B cell (primary cell): ENCODE measurements around the gene ALPL. TPM values are rescaled to one million over a fixed set of nuclear protein-coding genes. Genes with fewer than 3 reads are reported as not detected.

Experiments
- ATAC-seq: fragments of 200-7000 bp; cut with Tn5 transposase; one replicate; pipeline ENCODE4 v1.10.0; 2021; ENCODE audit warnings: low read depth, mild to moderate bottlenecking, moderate number of reproducible peaks, moderate library complexity
- CTCF ChIA-PET: fragments of 350-600 bp; sonication (Branson Sonifier 250); formaldehyde crosslinking; loops from one replicate; lab custom pipeline; 2021; ENCODE audit warnings: antibody characterized with exemption, inconsistent platforms; lab: Charles Lee
- POLR2A ChIA-PET: fragments of 350-600 bp; sonication (Branson Sonifier 250); formaldehyde crosslinking; loops from one replicate; lab custom pipeline; 2021; ENCODE audit warnings: antibody characterized with exemption; lab: Charles Lee
- DNase-seq: peaks from one replicate; pipeline ENCODE4 v3.0.0; 2013
- H2AFZ ChIP-seq: 2 replicates; pipeline ENCODE4 v1.6.1; 2012; ENCODE audit warnings: mild to moderate bottlenecking, low read depth, low read length; ENCODE audit not compliant: insufficient read depth, poor library complexity, severe bottlenecking
- H3K27ac ChIP-seq, 2 donors: 1 replicate in 1 of 2; 2 replicates in 1 of 2; pipeline ENCODE4 v1.5.1; 2012 to 2013; ENCODE audit warnings: low read length in 2 of 2, mild to moderate bottlenecking in 2 of 2, moderate library complexity in 1 of 2
- H3K27me3 ChIP-seq, 4 experiments: fragments of 200-600 bp in 1 of 4; sonication (generic) in 1 of 4; replicated peaks in 1 of 4; 1 replicate in 2 of 4; 2 replicates in 2 of 4; pipeline versions ENCODE4 v1.6.1 to v1.7.0; 2013 to 2016; ENCODE audit warnings: low read length in 3 of 4, mild to moderate bottlenecking in 2 of 4, mixed read lengths in 1 of 4, moderate library complexity in 1 of 4; ENCODE audit not compliant: insufficient read depth in 4 of 4, control insufficient read depth in 3 of 4; ENCODE audit errors: control extremely low read depth in 1 of 4
- H3K36me3 ChIP-seq, 2 experiments: replicated peaks in 1 of 2; 1 replicate in 1 of 2; 2 replicates in 1 of 2; pipeline versions ENCODE4 v1.6.1 to v1.7.1; 2013; ENCODE audit warnings: low read length in 1 of 2; ENCODE audit not compliant: insufficient read depth in 2 of 2, control insufficient read depth in 1 of 2; ENCODE audit errors: control extremely low read depth in 1 of 2, extremely low read depth in 1 of 2
- H3K4me1 ChIP-seq, 2 donors: fragments of 200-600 bp in 1 of 2; sonication (generic) in 1 of 2; 1 replicate in 1 of 2; 2 replicates in 1 of 2; pipeline versions ENCODE4 v1.5.1 to v1.6.1; 2013 to 2017; ENCODE audit warnings: low read length in 2 of 2; ENCODE audit not compliant: control insufficient read depth in 2 of 2, insufficient read depth in 2 of 2
- H3K4me2 ChIP-seq: replicated peaks from 2 replicates; pipeline ENCODE3; 2012; ENCODE audit warnings: mild to moderate bottlenecking, low read depth, low read length; ENCODE audit not compliant: poor library complexity, severe bottlenecking
- H3K4me3 ChIP-seq, 5 experiments: fragments of 200-600 bp in 1 of 5; sonication (generic) in 1 of 5; 1 replicate in 3 of 5; 2 replicates in 2 of 5; pipeline versions ENCODE4 v1.5.1 to v1.7.0; 2011 to 2016; ENCODE audit warnings: low read length in 4 of 5, mild to moderate bottlenecking in 4 of 5, low read depth in 2 of 5, control low read depth in 1 of 5, moderate library complexity in 1 of 5; ENCODE audit not compliant: insufficient read depth in 1 of 5; ENCODE audit errors: control extremely low read depth in 1 of 5, extremely low read depth in 1 of 5
- H3K79me2 ChIP-seq: fragments of 200-600 bp; sonication (generic); one replicate; pipeline ENCODE4 v1.6.0; 2016; ENCODE audit warnings: low read length; ENCODE audit not compliant: control insufficient read depth, insufficient read depth
- H3K9ac ChIP-seq: fragments of 200-600 bp; sonication (generic); 2 replicates; pipeline ENCODE4 v1.6.1; 2017; ENCODE audit warnings: mild to moderate bottlenecking, low read length, moderate library complexity
- H3K9me3 ChIP-seq, 3 donors: one replicate each; pipeline versions ENCODE4 v1.6.1 to v1.7.1; 2013; ENCODE audit warnings: low read length in 2 of 3; ENCODE audit not compliant: control insufficient read depth in 2 of 3, insufficient read depth in 1 of 3; ENCODE audit errors: control extremely low read depth in 1 of 3
- H4K20me1 ChIP-seq: 2 replicates; pipeline ENCODE4 v1.6.0; 2012; ENCODE audit warnings: mild to moderate bottlenecking, low read length; ENCODE audit not compliant: insufficient read depth, control insufficient read depth, poor library complexity, severe bottlenecking
- H3K27ac Mint-ChIP-seq: one replicate; pipeline ENCODE4 v1.8.0; 2021; ENCODE audit warnings: mixed read lengths
- H3K27me3 Mint-ChIP-seq: one replicate; pipeline ENCODE4 v1.8.0; 2021; ENCODE audit warnings: mixed read lengths
- H3K4me1 Mint-ChIP-seq: one replicate; pipeline ENCODE4 v1.8.0; 2021; ENCODE audit warnings: mixed read lengths
- H3K4me3 Mint-ChIP-seq: one replicate; pipeline ENCODE4 v1.8.0; 2021; ENCODE audit warnings: mixed read lengths
- H3K9me3 Mint-ChIP-seq: one replicate; pipeline ENCODE4 v1.8.0; 2022; ENCODE audit warnings: mixed read lengths; ENCODE audit not compliant: insufficient read depth
- CTCF ChIP-seq: fragments of 200-600 bp; IDR thresholded peaks from one replicate; pipeline ENCODE4 v1.8.0; 2022; ENCODE audit warnings: antibody characterized with exemption, mild to moderate bottlenecking
- EZH2 ChIP-seq: IDR thresholded peaks from 2 replicates; pipeline ENCODE4 v1.6.1; 2012; ENCODE audit warnings: borderline replicate concordance, low read depth, mild to moderate bottlenecking, moderate library complexity, low read length; ENCODE audit not compliant: insufficient read depth, poor library complexity, severe bottlenecking
- WGBS: methylation state at CpG from one replicate; pipeline ENCODE4 v1.1.5; 2013; ENCODE audit warnings: missing lambda C conversion rate; ENCODE audit not compliant: insufficient coverage; 5-methylcytosine and 5-hydroxymethylcytosine counted together
- intact Hi-C: fragments of 100-400 bp; cut with micrococcal nuclease; formaldehyde crosslinking; loops from one replicate; pipeline ENCODE4 v1.10.0; 2022
- polyA plus RNA-seq: library from polyadenylated mRNA; depleted of rRNA; stranded (reverse); fragments of >200 nt; gene quantifications from 2 replicates; pipeline ENCODE4 v1.2.3, GENCODE V29; 2012
- total RNA-seq, 2 donors: library from RNA; stranded (reverse); fragments of 120-200 nt in 1 of 2; gene quantifications; 1 replicate in 1 of 2; 2 replicates in 1 of 2; pipeline versions ENCODE4 v1.2.3 to v1.2.4, GENCODE V29; 2013 to 2022

ALPL gene
- total and polyA plus RNA-seq, 2 donors (not counting 1 experiment from before 2014, with no cell fraction given): 1.6 to 12.2 TPM

GRCh38 chr1:21559788-21560567, 50.8 kb downstream of the ALPL start:
- H3K27me3 ChIP-seq: no peaks in the 10 kb centered on the region
- intact Hi-C loops: no loop called here
- CTCF ChIA-PET: interaction anchor here (1.3 kb wide), 1 partner anchor 24 kb away, joined by 3 read pairs; no protein-coding TSS in a partner anchor
- no peaks in the 10 kb centered on the region for H3K9me3 Mint-ChIP-seq
- H3K9ac ChIP-seq: no peak overlapping the region
- H3K4me2 ChIP-seq: no peak overlapping the region
- H3K4me3 ChIP-seq: no peak overlapping the region
- no peaks in the 10 kb centered on the region for H4K20me1 ChIP-seq
- no peaks in the 10 kb centered on the region for H3K36me3 ChIP-seq
- no peak overlapping the region for H3K4me3 Mint-ChIP-seq
- no peak overlapping the region for H3K27ac Mint-ChIP-seq
- POLR2A ChIA-PET: no interaction called here
- peaks cover 3% of the 10 kb centered on the region for H3K27me3 Mint-ChIP-seq
- DNase-seq (no peak), ATAC-seq (no peak)
- no peak for TF ChIP-seq EZH2
- no peak for TF ChIP-seq CTCF
- no peak overlapping the region for H2AFZ ChIP-seq
- 100% methylated on average over 1 of the region's 5 CpGs for WGBS
- H3K27ac ChIP-seq: no peak overlapping the region
- H3K9me3 ChIP-seq: no peaks in the 10 kb centered on the region
- H3K4me1 ChIP-seq: no peaks in the 10 kb centered on the region
- no peaks in the 10 kb centered on the region for H3K79me2 ChIP-seq
- H3K4me1 Mint-ChIP-seq: no peaks in the 10 kb centered on the region

- H2AFZ ChIP-seq: no peak overlapping the region
- no peak overlapping the region for H3K4me3 Mint-ChIP-seq
- H3K9me3 ChIP-seq: no peaks in the 10 kb centered on the region
- H3K79me2 ChIP-seq: no peaks in the 10 kb centered on the region
- no peaks in the 10 kb centered on the region for H3K36me3 ChIP-seq
- no peak for TF ChIP-seq EZH2
- no peak for TF ChIP-seq CTCF
- ATAC-seq: no peak
- no peaks in the 10 kb centered on the region for H3K4me1 ChIP-seq
- peaks cover 1% of the 10 kb centered on the region for H3K27me3 Mint-ChIP-seq
- ChIA-PET POLR2A (no interaction called here), CTCF (no interaction called here)
- no peak overlapping the region for H3K27ac ChIP-seq
- no peaks in the 10 kb centered on the region for H3K9me3 Mint-ChIP-seq
- H3K4me3 ChIP-seq: no peak overlapping the region
- intact Hi-C loops: no loop called here
- 88% methylated on average over 12 of the region's 12 CpGs for WGBS
- no peak for DNase-seq
- H3K4me1 Mint-ChIP-seq: no peaks in the 10 kb centered on the region
- H3K4me2 ChIP-seq: no peak overlapping the region
- H3K27me3 ChIP-seq: no peaks in the 10 kb centered on the region
- H3K9ac ChIP-seq: no peak overlapping the region
- H4K20me1 ChIP-seq: no peaks in the 10 kb centered on the region
- no peak overlapping the region for H3K27ac Mint-ChIP-seq
Measured at GRCh38 chr1:21560916-21561638, 51.9 kb downstream of the ALPL start.
